ENCODE measurements around the gene GPD1L. TPM values are rescaled to one million over a fixed set of nuclear protein-coding genes. Genes with fewer than 3 reads are reported as not detected.

Gene GPD1L
- total and polyA plus RNA-seq, 2 of the 13 experiments (the other 11 are each of a cell fraction or from before 2014, with no cell fraction given): 4.9 to 13.7 TPM

DNA sequence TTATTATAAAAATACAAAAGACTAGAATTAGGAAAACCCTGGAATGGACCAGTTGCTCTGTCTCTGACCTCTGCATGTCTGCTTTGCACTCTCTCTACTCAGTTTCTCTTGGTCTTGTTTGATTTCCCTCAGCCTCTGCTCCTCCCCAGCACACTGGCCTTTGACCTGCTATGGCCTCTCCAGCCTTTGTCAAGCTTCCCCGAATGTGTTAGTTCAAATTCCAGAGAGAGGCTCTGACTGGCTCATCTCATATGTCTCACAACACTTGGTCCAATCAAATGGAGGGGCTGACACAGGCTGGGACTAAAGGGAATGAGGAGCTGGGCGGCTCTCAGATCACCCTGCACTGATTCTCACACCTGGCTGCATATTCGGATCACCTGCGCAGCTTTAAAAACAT lies 79.7 kb downstream of the GPD1L start (continued):
- TF ChIP-seq TCF7 (IDR thresholded peaks at IDR 0.05; ENCODE audit: low read depth) (peak; percentile 27; the same call in 1 of the 2 replicates), BORCS8-MEF2B (CRISPR knock-in tag; IDR thresholded peaks at IDR 0.05) (peak; percentile 34; the same call in 1 of the 2 replicates), GATAD2A (CRISPR knock-in tag; IDR thresholded peaks at IDR 0.05) (peak; percentile 70), FOXM1 (CRISPR knock-in tag; IDR thresholded peaks at IDR 0.05) (peak; percentile 94), ZNF260 (CRISPR knock-in tag; IDR thresholded peaks at IDR 0.05; ENCODE audit: borderline replicate concordance, low read depth) (no peak), YY1 (IDR thresholded peaks at IDR 0.05; ENCODE audit: insufficient read depth, insufficient replicate concordance, low read depth, low read length) (peak; percentile 40), SMC3 (IDR thresholded peaks at IDR 0.05; ENCODE audit: low read length) (0 out of 2 replicates have a peak, but pooled peaks have one; percentile 5), HDAC1 (CRISPR knock-in tag; IDR thresholded peaks at IDR 0.05) (0 out of 2 replicates have a peak, but pooled peaks have one; percentile 56), ZNF644 (CRISPR knock-in tag; IDR thresholded peaks at IDR 0.05; ENCODE audit: low read depth) (peak; percentile 87), ARNT2 (CRISPR knock-in tag; IDR thresholded peaks at IDR 0.05; ENCODE audit: low read depth) (no peak), FOXA1 (IDR thresholded peaks at IDR 0.05) (no peak), FOXA1 (CRISPR knock-in tag; IDR thresholded peaks at IDR 0.05) (peak; percentile 32; the same call in 1 of the 2 replicates), ZMYM4 (CRISPR knock-in tag; IDR thresholded peaks at IDR 0.05) (peak; percentile 99), NR2F6 (IDR thresholded peaks at IDR 0.05) (peak; percentile 97), NR2F6 (CRISPR knock-in tag; IDR thresholded peaks at IDR 0.05) (peak; percentile 98), ZNF709 (CRISPR knock-in tag; IDR thresholded peaks at IDR 0.05) (0 out of 2 replicates have a peak, but pooled peaks have one; percentile 1), FOXP1 (IDR thresholded peaks at IDR 0.05) (no peak), FOXP1 (CRISPR knock-in tag; IDR thresholded peaks at IDR 0.05) (peak; percentile 52), NFE2 (CRISPR knock-in tag; IDR thresholded peaks at IDR 0.05) (no peak), MYC (CRISPR knock-in tag; IDR thresholded peaks at IDR 0.05; ENCODE audit: borderline replicate concordance) (peak; percentile 47; the same call in 1 of the 2 replicates), SOX13 (IDR thresholded peaks at IDR 0.05) (no peak), SOX13 (CRISPR knock-in tag; conservative IDR thresholded peaks at IDR 0.05 in 1 of 2, IDR thresholded peaks at IDR 0.05 in 1 of 2) (peak in 1 of 2 experiments; percentile 90; a peak in 2 of 4 replicates)
- TF ChIP-seq, protein P1, sequence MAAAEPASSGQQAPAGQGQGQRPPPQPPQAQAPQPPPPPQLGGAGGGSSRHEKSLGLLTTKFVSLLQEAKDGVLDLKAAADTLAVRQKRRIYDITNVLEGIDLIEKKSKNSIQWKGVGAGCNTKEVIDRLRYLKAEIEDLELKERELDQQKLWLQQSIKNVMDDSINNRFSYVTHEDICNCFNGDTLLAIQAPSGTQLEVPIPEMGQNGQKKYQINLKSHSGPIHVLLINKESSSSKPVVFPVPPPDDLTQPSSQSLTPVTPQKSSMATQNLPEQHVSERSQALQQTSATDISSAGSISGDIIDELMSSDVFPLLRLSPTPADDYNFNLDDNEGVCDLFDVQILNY (CRISPR knock-in tag; conservative IDR thresholded peaks at IDR 0.05): no peak
- TF ChIP-seq, protein P2, sequence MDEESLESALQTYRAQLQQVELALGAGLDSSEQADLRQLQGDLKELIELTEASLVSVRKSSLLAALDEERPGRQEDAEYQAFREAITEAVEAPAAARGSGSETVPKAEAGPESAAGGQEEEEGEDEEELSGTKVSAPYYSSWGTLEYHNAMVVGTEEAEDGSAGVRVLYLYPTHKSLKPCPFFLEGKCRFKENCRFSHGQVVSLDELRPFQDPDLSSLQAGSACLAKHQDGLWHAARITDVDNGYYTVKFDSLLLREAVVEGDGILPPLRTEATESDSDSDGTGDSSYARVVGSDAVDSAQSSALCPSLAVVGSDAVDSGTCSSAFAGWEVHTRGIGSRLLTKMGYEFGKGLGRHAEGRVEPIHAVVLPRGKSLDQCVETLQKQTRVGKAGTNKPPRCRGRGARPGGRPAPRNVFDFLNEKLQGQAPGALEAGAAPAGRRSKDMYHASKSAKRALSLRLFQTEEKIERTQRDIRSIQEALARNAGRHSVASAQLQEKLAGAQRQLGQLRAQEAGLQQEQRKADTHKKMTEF (CRISPR knock-in tag; IDR thresholded peaks at IDR 0.05): 0 out of 2 replicates have a peak, but pooled peaks have one; percentile 19
- TF ChIP-seq, protein P3, sequence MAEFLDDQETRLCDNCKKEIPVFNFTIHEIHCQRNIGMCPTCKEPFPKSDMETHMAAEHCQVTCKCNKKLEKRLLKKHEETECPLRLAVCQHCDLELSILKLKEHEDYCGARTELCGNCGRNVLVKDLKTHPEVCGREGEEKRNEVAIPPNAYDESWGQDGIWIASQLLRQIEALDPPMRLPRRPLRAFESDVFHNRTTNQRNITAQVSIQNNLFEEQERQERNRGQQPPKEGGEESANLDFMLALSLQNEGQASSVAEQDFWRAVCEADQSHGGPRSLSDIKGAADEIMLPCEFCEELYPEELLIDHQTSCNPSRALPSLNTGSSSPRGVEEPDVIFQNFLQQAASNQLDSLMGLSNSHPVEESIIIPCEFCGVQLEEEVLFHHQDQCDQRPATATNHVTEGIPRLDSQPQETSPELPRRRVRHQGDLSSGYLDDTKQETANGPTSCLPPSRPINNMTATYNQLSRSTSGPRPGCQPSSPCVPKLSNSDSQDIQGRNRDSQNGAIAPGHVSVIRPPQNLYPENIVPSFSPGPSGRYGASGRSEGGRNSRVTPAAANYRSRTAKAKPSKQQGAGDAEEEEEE (CRISPR knock-in tag; IDR thresholded peaks at IDR 0.05; ENCODE audit: borderline replicate concordance): no peak
